K562 (cell line): ENCODE measurements around the gene MED29. TPM values are rescaled to one million over a fixed set of nuclear protein-coding genes. Genes with fewer than 3 reads are reported as not detected.

ENCODE experiments used
- ATAC-seq: fragments of 200-7000 bp; cut with Tn5 transposase; 3 replicates; pipeline ENCODE4 v1.9.1; 2020; ENCODE audit warnings: moderate library complexity
- BruUV-seq: library from RNA; stranded (reverse); fragments of 400-500 nt; replicated peaks from 2 replicates; lab custom pipeline; 2021; lab: Mats Ljungman, UMichigan
- CTCF ChIA-PET: fragments of 300-600 bp; formaldehyde crosslinking; extraction: SDS; loops from one replicate; lab custom pipeline; 2021; ENCODE audit warnings: low intra/inter-chr PET ratio; lab: Yijun Ruan, JAX
- POLR2A ChIA-PET: fragments of 300-600, 350-650 bp; sonication (Branson Sonifier 250); formaldehyde crosslinking; extraction: SDS; loops from one replicate; lab custom pipeline; 2021; ENCODE audit warnings: antibody characterized with exemption, inconsistent platforms; lab: Yijun Ruan, JAX
- DNase-seq, 4 experiments: peaks; one replicate each; pipeline versions ENCODE4 v3.0.0 to v3.0.0-alpha.2; 2011 to 2018; ENCODE audit warnings: low spot score in 3 of 4, mixed read lengths in 3 of 4; ENCODE audit errors: extremely low read depth in 1 of 4
- FAIRE-seq: peaks from 2 replicates; lab custom pipeline; 2011; peaks lifted over from hg19 to GRCh38; lab: Jason Lieb, UNC
- H2AFZ ChIP-seq: 2 replicates; pipeline ENCODE4 v1.6.0; 2011; ENCODE audit warnings: low read depth, low read length, control low read depth, inconsistent platforms
- H3K27ac ChIP-seq: fragments of 200-600 bp; 3 replicates; pipeline ENCODE4 v1.8.0; 2011; ENCODE audit warnings: low read depth, mild to moderate bottlenecking, control low read depth, inconsistent platforms, low read length, moderate library complexity, mixed read lengths; ENCODE audit errors: extremely low read depth
- H3K27me3 ChIP-seq, 2 experiments: fragments of 300-600 bp in 1 of 2; 2 replicates in 1 of 2; 3 replicates in 1 of 2; pipeline versions ENCODE4 v1.6.0 to v1.8.0; 2011; ENCODE audit warnings: inconsistent platforms in 2 of 2, low read length in 2 of 2, mild to moderate bottlenecking in 1 of 2, mixed read lengths in 1 of 2, moderate library complexity in 1 of 2; ENCODE audit not compliant: control insufficient read depth in 2 of 2, insufficient read depth in 2 of 2
- H3K36me3 ChIP-seq: fragments of 300-600 bp; 3 replicates; pipeline ENCODE4 v1.8.0; 2011; ENCODE audit warnings: mild to moderate bottlenecking, low read length, inconsistent platforms; ENCODE audit not compliant: control insufficient read depth, insufficient read depth
- H3K4me1 ChIP-seq, 2 experiments: fragments of 200-600 bp in 1 of 2; replicated peaks in 1 of 2; 2 replicates in 1 of 2; 3 replicates in 1 of 2; pipeline versions ENCODE4 v1.5.1 to v1.8.0; 2011; ENCODE audit warnings: inconsistent platforms in 2 of 2, low read length in 2 of 2, mild to moderate bottlenecking in 1 of 2, mixed read lengths in 1 of 2, moderate library complexity in 1 of 2; ENCODE audit not compliant: control insufficient read depth in 2 of 2, insufficient read depth in 2 of 2
- H3K4me2 ChIP-seq: 2 replicates; pipeline ENCODE4 v1.6.1; 2011; ENCODE audit warnings: low read length, control low read depth, inconsistent platforms, mixed read lengths; ENCODE audit not compliant: insufficient read depth
- H3K4me3 ChIP-seq: fragments of 200-600 bp; sonication (generic), shearing (Covaris generic); 2 replicates; pipeline ENCODE4 v1.5.1; 2016; ENCODE audit warnings: control low read depth, inconsistent platforms
- H3K79me2 ChIP-seq: fragments of 200-600 bp; 3 replicates; pipeline ENCODE4 v1.8.0; 2011; ENCODE audit warnings: low read length, inconsistent platforms; ENCODE audit not compliant: control insufficient read depth, insufficient read depth
- H3K9ac ChIP-seq, 2 experiments: 2 replicates each; pipeline versions ENCODE4 v1.6.0 to v1.6.1; 2011; ENCODE audit warnings: low read depth in 2 of 2, low read length in 2 of 2, control low read depth in 1 of 2, inconsistent platforms in 1 of 2, mild to moderate bottlenecking in 1 of 2, mixed read lengths in 1 of 2; ENCODE audit not compliant: insufficient read depth in 1 of 2
- H3K9me1 ChIP-seq: one replicate; pipeline ENCODE4 v1.6.0; 2011; ENCODE audit warnings: inconsistent platforms, mild to moderate bottlenecking, low read length, moderate library complexity; ENCODE audit not compliant: control insufficient read depth, insufficient read depth
- H3K9me3 ChIP-seq: replicated peaks from 2 replicates; pipeline ENCODE4 v1.5.1; 2011; ENCODE audit warnings: low read depth, low read length, inconsistent platforms; ENCODE audit not compliant: control insufficient read depth, insufficient read depth
- H4K20me1 ChIP-seq: replicated peaks from 2 replicates; pipeline ENCODE4 v1.6.1; 2011; ENCODE audit warnings: low read length, inconsistent platforms, mixed read lengths; ENCODE audit not compliant: control insufficient read depth, insufficient read depth
- CREB5 ChIP-seq: fragments of 250-450 bp; sonication (Bioruptor Pico); IDR thresholded peaks from 2 replicates; pipeline ENCODE4 v1.5.0; 2020; ENCODE audit warnings: mild to moderate bottlenecking
- ETV1 ChIP-seq: fragments of 450-650 bp; conservative IDR thresholded peaks from 2 replicates; pipeline ENCODE4 v1.6.1; 2016; ENCODE audit warnings: missing genetic modification characterization, control low read depth, low read depth, missing compliant biosample characterization
- GTF2A2 ChIP-seq: IDR thresholded peaks from 2 replicates; pipeline ENCODE4 v1.6.1; 2016; ENCODE audit warnings: mild to moderate bottlenecking, missing genetic modification characterization, missing compliant biosample characterization
- KAT7 ChIP-seq: sonication (generic); formaldehyde crosslinking; IDR thresholded peaks from 2 replicates; pipeline ENCODE4 v1.8.0; 2022; ENCODE audit warnings: missing genetic modification reagents, mild to moderate bottlenecking, borderline replicate concordance
- MBD1 ChIP-seq: fragments of 250-450 bp; sonication (Bioruptor Pico); IDR thresholded peaks from 2 replicates; pipeline ENCODE4 v1.8.0; 2022; ENCODE audit warnings: inconsistent platforms
- MCM5 ChIP-seq: fragments of 450-650 bp; IDR thresholded peaks from 2 replicates; pipeline ENCODE4 v1.6.1; 2016; ENCODE audit warnings: low read depth
- MIER1 ChIP-seq: fragments of 450-650 bp; IDR thresholded peaks from 2 replicates; pipeline ENCODE4 v1.6.1; 2016; ENCODE audit warnings: antibody characterized with exemption, mild to moderate bottlenecking, low read depth
- NCOA1 ChIP-seq: fragments of 450-650 bp; IDR thresholded peaks from 2 replicates; pipeline ENCODE4 v1.6.1; 2016; ENCODE audit warnings: low read depth
- SMC3 ChIP-seq: conservative IDR thresholded peaks from 2 replicates; pipeline ENCODE4 v1.6.1; 2011; ENCODE audit warnings: low read depth, low read length, improper control_type of control experiment; ENCODE audit not compliant: insufficient read depth
- ZBTB34 ChIP-seq: fragments of 250-450 bp; sonication (Bioruptor Pico); IDR thresholded peaks from 2 replicates; pipeline ENCODE4 v1.8.0; 2021; ENCODE audit warnings: mild to moderate bottlenecking, moderate library complexity
- ZNF140 ChIP-seq: fragments of 250-450 bp; sonication (Bioruptor Pico); IDR thresholded peaks from 2 replicates; pipeline ENCODE4 v1.8.0; 2021; ENCODE audit warnings: moderate library complexity, mild to moderate bottlenecking, inconsistent platforms
- ZNF143 ChIP-seq: sonication (generic); formaldehyde crosslinking; IDR thresholded peaks from 2 replicates; pipeline ENCODE4 v1.9.0; 2022; ENCODE audit warnings: mild to moderate bottlenecking, missing genetic modification reagents
- ZNF3 ChIP-seq: fragments of 250-450 bp; sonication (Bioruptor Pico); IDR thresholded peaks from 2 replicates; pipeline ENCODE4 v1.5.0; 2021; ENCODE audit warnings: mild to moderate bottlenecking, moderate library complexity
- ZNF395 ChIP-seq: fragments of 200-800 bp; sonication (Bioruptor generic); IDR thresholded peaks from 2 replicates; pipeline ENCODE4 v1.6.1; 2017; ENCODE audit warnings: missing genetic modification characterization, missing compliant biosample characterization
- ZNF785 ChIP-seq: fragments of 250-450 bp; sonication (Bioruptor Pico); IDR thresholded peaks from 2 replicates; pipeline ENCODE4 v1.4.0; 2020; ENCODE audit warnings: mild to moderate bottlenecking
- WGBS: fragments of 100-300 bp; shearing (Covaris generic); methylation state at CpG from one replicate; pipeline ENCODE4 v1.1.6; 2016; ENCODE audit warnings: low coverage, mixed read lengths; ENCODE audit not compliant: insufficient coverage; ENCODE audit errors: missing lambda C conversion rate; 5-methylcytosine and 5-hydroxymethylcytosine counted together
- in situ Hi-C: fragments of 300-500 bp; cut with MboI; formaldehyde crosslinking; loops from 4 replicates; pipeline ENCODE4 v1.15.0; 2018; ENCODE audit warnings: inconsistent platforms, mixed read lengths
- intact Hi-C: fragments of 100-400 bp; cut with micrococcal nuclease; formaldehyde crosslinking; loops from 2 replicates; pipeline ENCODE4 v1.14.2; 2022
- polyA plus RNA-seq, 8 experiments: library from polyadenylated mRNA; depleted of rRNA in 4 of 8; stranded (reverse) in 5 of 8; unstranded in 3 of 8; fragments of >200 nt; fragmentation: Nextera tagmentation in 2 of 8; fragmentation: Illumina TruSeq in 1 of 8; extraction: Ambion mirVana in 2 of 8; extraction: Trizol in 1 of 8; gene quantifications; 2 replicates each; pipeline versions ENCODE4 v1.2.1 to v1.2.3, GENCODE V29; 2011 to 2014; ENCODE audit warnings: inconsistent platforms in 1 of 8, missing spikeins in 1 of 8
- total RNA-seq, 7 experiments: library from RNA; depleted of rRNA in 6 of 7; stranded (reverse); fragments of >200 nt in 6 of 7; fragmentation: Illumina TruSeq in 2 of 7; extraction: Trizol in 2 of 7; gene quantifications; 2 replicates each; pipeline versions ENCODE4 v1.2.1 to v1.2.3, GENCODE V29; 2011 to 2021; ENCODE audit warnings: low replicate concordance in 1 of 7

The MED29 gene
- total and polyA plus RNA-seq, 9 of the 15 experiments (the other 6 are each of a cell fraction or from before 2014, with no cell fraction given) = 1.8 to 22.6 (median 12.4) TPM

- Histone ChIP-seq H3K9me3 (no peaks in the 10 kb centered on the region), H3K9me1 (peaks cover 2% of the 10 kb centered on the region), H3K27ac (peak within 1 kb of the TSS; percentile 94), H3K4me3 (peak within 1 kb of the TSS; percentile 78), H3K4me1 (peaks cover 63 to 82% of the 10 kb centered on the region in 2 experiments), H3K36me3 (peaks cover 13% of the 10 kb centered on the region; the same call in 1 of the 3 replicates), H3K9ac (peak within 1 kb of the TSS; percentile 91 to 97), H4K20me1 (peaks cover 4% of the 10 kb centered on the region; the same call in 1 of the 2 replicates), H3K27me3 (no peaks in the 10 kb centered on the region), H3K4me2 (peak within 1 kb of the TSS; percentile 85), H3K79me2 (peaks cover 48% of the 10 kb centered on the region), H2AFZ (peak within 1 kb of the TSS; percentile 71)
- FAIRE-seq = peak; percentile 57
- in situ Hi-C loops (no loop called here), intact Hi-C loops (no loop called here)
- BruUV-seq = TSS peak; percentile 83
- under 1% methylated on average over 34 of the region's 56 CpGs for WGBS
- DNase-seq = peak; percentile 75 to 89 (median 80)
- CTCF ChIA-PET = no interaction called here
- POLR2A ChIA-PET = interaction anchor here (0.5 to 4.0 kb wide), 9 partner anchors 9 to 596 kb away, joined by 3 to 18 read pairs (median 3); partner anchors contain the start of genes MED29, PAF1, RPS16 and SAMD4B
- peak; percentile 63 for ATAC-seq
- TF ChIP-seq CREB5 (CRISPR knock-in tag) = no peak; the same call in 1 of the 2 replicates
- TF ChIP-seq SMC3 = no peak
- no peak for TF ChIP-seq ZNF395 (CRISPR knock-in tag)
- no peak for TF ChIP-seq MBD1
- no peak for TF ChIP-seq MCM5
- TF ChIP-seq KAT7 (CRISPR knock-in tag) = peak; percentile 90; the same call in 1 of the 2 replicates
- TF ChIP-seq ZNF140 = no peak
- TF ChIP-seq MIER1 = no peak
- TF ChIP-seq NCOA1 = no peak
- TF ChIP-seq ZBTB34 = no peak
- TF ChIP-seq GTF2A2 (tag) = peak; percentile 92
- no peak for TF ChIP-seq ZNF785 (CRISPR knock-in tag)
- no peak for TF ChIP-seq ETV1 (tag)
- TF ChIP-seq ZNF143 (CRISPR knock-in tag) = no peak
- no peak for TF ChIP-seq ZNF3 (CRISPR knock-in tag)
Measured at GRCh38 chr19:39406656-39407409, 15.7 kb downstream of the MED29 start, which contains the start of gene ZFP36. Gene ZFP36 (plus strand): TSS chr19:39406847. CDS start chr19:39406905, 58 bp downstream.
